Left ventricle myocardium superior (tissue), 1 donor: ENCODE results near the gene APBB1. TPM values are rescaled to one million over a fixed set of nuclear protein-coding genes. Genes with fewer than 3 reads are reported as not detected.

Experiments used
- ATAC-seq: fragments of 200-7000 bp; cut with Tn5 transposase; one replicate; pipeline ENCODE4 v1.9.1; 2020; ENCODE audit warnings: mild to moderate bottlenecking, moderate library complexity
- DNase-seq: peaks from one replicate; pipeline ENCODE4 v3.0.0-alpha.2; 2020
- intact Hi-C: fragments of 100-400 bp; cut with micrococcal nuclease; formaldehyde crosslinking; loops from one replicate; pipeline ENCODE4 v1.11.0; 2022
- long read RNA-seq: library from polyadenylated mRNA; unstranded; transcript quantifications from one replicate; pipeline ENCODE4 v2.0.0, GENCODE V29; 2021
- total RNA-seq: library from RNA; stranded (reverse); fragmentation: NEBNext Ultra II Directional; extraction: Animal tissue kit (Norgen Biotek cat#: 25700); gene quantifications from one replicate; pipeline ENCODE4 v1.2.1, GENCODE V29; 2021
- donor health status: DM: no; HTN: yes; CAD: no; lungs with severe emphysema.

The APBB1 gene
- total RNA-seq: 87.6 TPM
- long read RNA-seq, transcript APBB1-202 (14 exons, 2,619 nt): minor isoform, 35 of 318 reads
- long read RNA-seq, transcript APBB1-201 (14 exons, 2,636 nt): major isoform, 180 of 318 reads
- long read RNA-seq, transcript APBB1-203 (14 exons, 2,684 nt): minor isoform, 17 of 318 reads
- long read RNA-seq, partial matches to known transcripts: 45 of 318 reads
- long read RNA-seq, other reads (novel, unspliced or antisense): 37 of 318 reads

DNA sequence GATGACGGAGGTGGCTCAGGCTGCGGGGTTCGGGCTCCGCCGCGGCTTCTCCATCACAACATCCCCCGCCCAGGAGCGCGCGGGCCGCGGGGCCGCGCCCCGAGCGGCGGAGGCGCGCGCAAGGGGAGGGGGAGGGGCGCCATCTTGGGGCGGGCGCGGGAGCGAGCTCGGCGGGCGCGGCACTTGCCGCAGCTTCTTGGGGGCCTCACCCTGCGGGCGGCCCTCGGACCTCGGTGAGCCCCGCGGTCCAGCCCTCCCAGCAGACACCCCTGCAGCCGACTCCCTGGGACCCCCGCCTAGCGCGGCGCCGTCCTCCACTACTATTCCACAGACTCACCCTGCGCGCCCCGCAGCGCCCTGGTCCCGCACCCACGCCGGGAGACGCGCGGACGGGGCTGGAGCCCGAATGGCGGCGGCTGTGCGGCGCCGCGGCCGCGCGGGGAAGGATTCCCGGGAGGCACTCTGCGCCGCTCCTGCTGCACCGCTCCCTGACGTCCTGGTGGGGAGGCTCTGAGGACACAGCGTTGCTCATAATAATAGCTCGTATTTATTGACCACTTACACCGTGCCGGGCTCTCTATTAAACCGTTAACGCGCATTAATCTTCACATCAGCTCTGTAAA is at the start of gene APBB1:
APBB1 (minus strand) TSS at position 86 of the 623 bp plus-strand sequence. CDS start 7,747 bp downstream, outside the sequence.
- DNase-seq (peak; percentile 87), ATAC-seq (peak; percentile 97)
- intact Hi-C loops: no loop called here

DNA sequence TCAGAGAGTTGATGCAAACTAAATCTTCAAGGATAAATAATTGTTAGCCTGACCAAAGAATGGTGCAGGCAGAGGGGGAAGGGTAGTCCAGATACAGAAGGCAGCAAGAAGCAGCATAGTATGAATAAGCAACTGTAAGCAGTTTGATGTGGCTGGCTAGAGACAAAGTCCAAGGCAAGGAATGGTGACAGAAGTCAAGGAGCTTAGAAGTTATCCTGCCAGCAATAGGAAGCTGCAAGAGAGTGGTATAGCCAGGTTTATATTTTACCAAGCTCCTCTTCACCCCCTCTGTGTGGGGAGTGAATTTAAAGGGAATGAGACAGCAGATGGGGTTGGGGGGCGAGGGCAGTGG is 40.2 kb upstream of the APBB1 start:
- no peak for ATAC-seq

DNA sequence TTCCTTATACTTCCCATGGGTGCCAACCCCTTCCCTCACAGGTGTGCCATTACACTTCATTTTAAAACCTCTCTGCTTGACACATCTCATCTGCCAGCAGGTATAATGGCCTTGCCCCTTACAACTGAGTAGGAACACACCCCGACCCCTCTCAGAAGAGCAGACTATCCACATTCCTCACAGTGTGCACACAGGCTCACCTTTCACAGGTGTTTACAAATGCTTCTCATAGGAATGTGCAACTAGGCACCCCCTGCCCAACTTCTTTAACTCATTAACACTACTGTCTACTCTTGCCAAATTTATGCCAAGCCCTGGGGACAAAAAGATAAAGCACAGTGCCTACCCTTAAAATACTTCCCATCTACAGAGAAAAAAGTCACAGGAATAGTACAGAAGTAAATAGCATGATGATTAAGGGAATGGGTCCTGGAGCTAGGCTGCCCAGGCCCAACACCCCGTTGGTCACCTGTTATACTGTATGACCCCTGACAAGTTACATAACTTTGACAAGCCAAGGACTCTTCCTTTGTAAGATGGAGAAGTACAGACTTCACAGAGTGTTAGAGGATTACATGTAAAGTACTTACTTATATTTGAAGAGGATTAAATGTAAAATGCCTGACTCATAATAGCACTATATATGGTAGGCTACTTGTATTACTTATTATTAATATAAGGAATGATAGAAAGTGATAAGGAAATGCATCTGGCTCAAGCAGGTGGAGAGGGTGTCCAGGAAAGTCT is 39.6 kb upstream of the APBB1 start:
- intact Hi-C loops: no loop called here
- no peak for ATAC-seq

More for the DNA sequence above, 40.2 kb upstream of the APBB1 start:
- no peak for DNase-seq
- intact Hi-C loops: no loop called here

DNA sequence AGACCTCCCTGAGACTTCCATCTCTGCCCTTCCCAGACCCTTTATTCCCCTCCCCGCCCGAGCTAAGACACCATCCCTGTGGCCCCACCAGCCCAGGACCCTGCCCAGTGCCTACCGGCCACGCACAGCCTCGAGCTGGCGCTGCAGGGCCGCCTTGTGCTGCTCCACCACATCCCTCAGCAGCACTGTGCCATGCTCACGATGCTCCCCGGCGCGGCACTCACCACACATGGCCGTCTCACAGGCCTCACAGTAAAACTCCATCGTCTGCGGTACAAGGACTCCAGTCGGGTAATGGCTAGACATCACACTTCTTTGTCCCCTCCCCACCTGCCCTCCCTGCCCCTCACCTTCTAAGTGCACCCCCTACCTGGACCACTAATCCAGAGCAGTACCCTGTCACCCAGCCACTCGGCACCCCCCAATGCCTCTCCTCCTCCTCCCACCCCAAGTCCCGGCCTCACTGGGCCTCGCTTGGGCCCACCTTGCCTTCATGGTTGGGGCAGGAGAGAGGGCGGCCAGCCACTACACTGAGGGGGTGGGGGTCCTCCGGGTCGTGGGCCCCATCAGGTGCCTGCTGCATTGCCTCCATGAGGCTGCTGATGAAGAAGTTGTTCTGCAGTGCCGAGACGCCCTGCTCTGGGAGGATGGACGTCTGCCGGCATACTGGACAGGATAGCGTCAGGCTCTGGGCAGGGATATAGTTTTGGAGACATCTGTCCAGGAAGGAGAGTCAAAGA is 38.9 kb upstream of the APBB1 start:
- DNase-seq: no peak
- intact Hi-C loops: no loop called here
- ATAC-seq: no peak

More for the DNA sequence above, 39.6 kb upstream of the APBB1 start:
- no peak for DNase-seq

DNA sequence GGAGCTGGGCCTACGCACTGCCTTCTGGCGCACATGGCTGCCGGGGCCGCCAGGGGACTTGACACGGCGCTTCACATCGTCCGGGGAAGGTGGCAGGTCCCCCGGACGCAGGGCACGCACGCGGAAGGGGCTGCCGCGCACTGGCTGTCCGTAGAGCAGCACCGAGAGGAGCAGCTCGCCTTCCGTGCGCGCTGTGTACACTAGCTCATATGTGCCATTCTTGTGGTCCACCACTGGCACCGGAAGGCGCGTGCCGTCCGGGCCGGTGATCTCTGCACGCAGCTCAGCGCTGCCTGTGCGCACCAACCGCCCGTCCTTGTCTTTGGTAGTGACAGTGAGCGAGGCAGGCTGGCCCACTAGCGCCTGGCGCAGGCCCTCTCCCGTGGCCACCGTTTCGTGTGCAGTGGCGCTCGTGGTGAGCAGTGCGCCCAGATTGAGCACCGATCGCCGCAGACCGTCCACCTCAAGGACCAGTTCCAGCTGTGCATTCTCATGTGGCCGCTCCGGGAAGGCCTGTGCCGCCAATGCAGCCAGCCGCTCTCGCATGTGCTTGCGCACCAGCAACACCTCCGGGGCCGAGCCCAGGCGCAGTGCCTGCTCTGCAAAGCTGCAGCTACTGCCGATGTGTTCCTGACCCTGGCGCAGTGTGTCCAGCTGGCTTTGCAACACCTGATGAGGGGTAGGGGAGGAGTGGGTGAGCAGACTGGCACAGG is 37.6 kb upstream of the APBB1 start:
- ATAC-seq (no peak), DNase-seq (no peak)
- intact Hi-C loops: no loop called here

DNA sequence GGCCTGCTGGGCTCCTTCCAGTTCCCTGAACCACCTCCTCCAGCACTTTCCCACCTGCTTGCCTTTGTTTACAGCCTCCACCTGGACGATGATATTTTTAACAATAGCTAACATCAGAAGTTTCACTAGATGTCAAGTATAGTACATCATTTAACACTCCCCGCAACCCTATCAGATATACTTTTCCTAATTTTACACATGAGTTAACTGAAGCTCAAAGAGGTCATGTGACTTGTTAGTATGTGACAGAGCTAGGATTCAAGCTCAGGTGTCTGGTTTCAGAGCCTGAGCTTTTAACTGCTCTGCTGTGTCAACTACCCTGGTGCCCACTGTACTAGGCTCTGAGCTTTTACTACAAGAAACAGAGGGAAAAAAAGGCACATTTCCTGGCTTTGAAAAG is 36.2 kb upstream of the APBB1 start:
- DNase-seq (no peak), ATAC-seq (no peak)
- intact Hi-C loops: no loop called here

DNA sequence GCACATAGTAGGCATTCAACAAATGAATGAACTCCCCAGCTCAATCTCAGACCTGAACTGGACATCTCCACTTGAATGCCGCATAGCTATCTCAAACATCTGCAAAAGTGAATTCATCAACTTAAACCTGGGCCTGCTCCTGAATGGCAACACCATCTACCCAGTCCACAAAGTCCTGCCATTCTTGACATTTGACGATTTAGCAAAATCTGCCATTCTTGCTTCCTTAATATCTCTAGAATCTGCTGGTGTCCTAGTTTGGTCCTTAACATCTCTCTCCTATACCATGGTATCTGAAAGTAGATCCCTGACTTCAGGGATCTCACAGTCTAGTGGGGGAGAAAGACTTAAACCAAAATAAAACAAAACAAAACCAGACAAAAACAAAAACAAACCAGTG is 34.3 kb upstream of the APBB1 start:
- DNase-seq: no peak
- intact Hi-C loops: no loop called here
- ATAC-seq: no peak

DNA sequence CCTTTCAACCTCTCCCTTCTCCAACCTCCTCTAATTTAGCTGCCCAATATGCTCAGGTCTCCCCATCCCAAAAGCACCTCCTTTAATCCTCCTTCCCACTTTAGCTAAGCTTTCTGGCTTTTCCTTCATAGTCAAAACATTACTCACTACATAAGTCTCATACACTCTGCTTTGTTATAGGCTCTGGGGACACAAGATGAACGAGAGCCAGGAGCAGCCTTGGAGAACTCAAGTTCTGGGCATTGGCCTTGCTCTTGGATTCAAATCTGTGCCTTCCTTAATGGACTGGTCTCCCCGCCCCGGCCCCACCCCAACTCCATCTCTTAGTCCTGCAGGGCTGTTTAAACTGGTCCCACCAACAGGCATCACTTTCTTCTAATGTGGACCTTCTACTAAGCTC is 33.3 kb upstream of the APBB1 start:
- DNase-seq (no peak), ATAC-seq (peak; percentile 37)

DNA sequence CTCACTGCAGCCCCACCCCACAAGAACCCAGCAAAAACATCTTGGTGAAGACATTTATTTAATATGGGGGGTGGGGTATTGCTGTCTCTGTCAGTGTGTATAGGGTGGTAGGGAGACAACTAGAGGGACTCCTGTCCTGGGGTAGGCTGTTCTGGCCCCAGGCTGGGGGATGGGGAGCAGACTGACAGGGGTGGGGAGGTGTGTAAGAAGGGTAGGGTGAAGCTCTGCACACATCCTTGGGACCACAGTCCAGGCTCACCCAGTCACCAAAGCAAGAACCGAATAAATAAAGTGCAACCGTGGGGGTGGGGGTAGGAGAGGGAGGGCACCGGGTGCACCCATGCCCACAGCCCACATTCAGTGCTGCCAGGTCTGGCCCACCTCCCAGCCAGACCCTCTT is 29.7 kb upstream of the APBB1 start:
- DNase-seq: no peak
- no peak for ATAC-seq
- intact Hi-C loops: no loop called here

More for the DNA sequence above, 33.3 kb upstream of the APBB1 start:
- intact Hi-C loops: no loop called here

DNA sequence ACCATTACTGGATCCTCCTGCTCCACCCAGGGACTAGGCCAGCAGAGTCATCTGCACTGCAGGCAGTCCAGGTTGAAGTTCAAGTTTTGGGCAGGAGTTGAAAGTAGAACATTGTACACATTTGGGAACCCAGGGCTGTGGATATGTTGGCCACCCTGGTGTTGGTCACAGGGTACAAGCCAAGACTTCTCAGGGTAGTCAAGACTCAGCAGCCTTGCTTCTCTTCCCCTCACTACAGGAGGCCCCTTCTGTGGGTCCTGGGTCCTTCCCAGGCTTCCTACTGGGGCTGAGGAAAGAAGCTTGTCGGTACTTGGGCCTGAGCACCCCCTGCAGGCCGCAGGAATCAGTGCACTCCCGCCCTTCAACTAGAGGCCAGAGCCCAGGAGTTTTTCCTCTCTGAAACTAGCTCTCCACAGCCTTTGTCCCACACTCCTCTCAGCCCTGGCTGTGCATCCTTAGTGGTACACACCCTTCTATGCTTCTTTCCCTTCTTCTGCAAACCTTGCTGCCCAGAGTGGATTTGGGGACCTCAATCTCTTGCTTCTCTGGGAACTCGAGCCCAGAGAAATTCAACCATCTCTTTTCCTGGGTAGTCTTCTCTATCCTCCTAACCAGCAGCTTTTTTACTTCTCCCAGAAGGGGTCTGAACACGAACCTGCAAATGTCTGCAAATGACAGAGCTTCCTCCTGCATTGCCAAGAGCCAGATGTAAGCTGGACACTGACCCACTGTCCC is 24.5 kb upstream of the APBB1 start:
- peak; percentile 80 for ATAC-seq
- peak; percentile 59 for DNase-seq
- intact Hi-C loops: loop anchor here (2.0 kb wide), 1 partner anchor 65 kb away; no protein-coding TSS in a partner anchor

DNA sequence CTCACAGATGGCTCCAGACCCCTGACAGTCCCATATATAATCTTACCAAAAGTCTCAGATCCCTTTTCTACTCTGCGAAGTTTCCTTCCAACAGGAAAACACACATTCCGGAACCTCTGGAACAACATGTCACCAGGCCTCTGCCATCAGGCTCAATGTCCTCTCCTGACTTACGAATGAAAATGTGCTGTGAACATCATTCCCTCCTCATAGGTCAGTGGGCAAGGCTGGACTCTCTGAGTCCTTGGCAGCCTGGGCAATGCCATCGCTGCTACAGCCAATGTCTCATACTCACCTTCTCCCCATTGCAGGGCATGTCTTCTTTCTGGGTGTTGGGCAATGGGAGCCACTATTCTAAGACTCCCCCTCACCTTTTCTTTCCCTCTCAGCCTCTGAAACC is 23.5 kb upstream of the APBB1 start:
- no peak for DNase-seq
- intact Hi-C loops: loop anchor here (2.0 kb wide), 1 partner anchor 64 kb away; no protein-coding TSS in a partner anchor
- ATAC-seq: no peak

DNA sequence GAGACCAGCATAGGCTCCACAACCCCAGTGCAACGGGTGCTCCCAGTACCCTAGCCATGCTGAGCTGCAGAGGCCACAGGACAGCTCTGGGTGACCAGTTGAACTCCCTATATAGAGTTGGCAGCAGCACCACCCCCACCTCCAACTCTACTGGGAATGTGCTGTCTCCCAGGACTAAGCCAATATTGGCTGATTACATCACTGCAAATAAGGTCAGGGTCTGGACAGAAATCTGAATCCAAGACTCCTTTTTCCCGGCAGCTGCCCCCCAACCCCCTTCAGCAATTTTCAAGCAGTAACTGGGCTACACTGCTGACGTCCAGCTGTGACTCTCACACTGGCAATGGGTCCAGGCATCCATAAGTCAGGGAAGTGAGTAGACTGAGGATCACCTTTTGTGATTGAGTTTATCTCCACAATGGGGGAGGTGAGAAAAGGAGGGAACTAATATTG is 22.0 kb upstream of the APBB1 start, which contains the start of gene HPX:
HPX (minus strand) TSS at position 82 of the 453 bp plus-strand sequence; CDS start at position 58, 24 bp downstream.
- intact Hi-C loops: no loop called here
- ATAC-seq (no peak), DNase-seq (no peak)

DNA sequence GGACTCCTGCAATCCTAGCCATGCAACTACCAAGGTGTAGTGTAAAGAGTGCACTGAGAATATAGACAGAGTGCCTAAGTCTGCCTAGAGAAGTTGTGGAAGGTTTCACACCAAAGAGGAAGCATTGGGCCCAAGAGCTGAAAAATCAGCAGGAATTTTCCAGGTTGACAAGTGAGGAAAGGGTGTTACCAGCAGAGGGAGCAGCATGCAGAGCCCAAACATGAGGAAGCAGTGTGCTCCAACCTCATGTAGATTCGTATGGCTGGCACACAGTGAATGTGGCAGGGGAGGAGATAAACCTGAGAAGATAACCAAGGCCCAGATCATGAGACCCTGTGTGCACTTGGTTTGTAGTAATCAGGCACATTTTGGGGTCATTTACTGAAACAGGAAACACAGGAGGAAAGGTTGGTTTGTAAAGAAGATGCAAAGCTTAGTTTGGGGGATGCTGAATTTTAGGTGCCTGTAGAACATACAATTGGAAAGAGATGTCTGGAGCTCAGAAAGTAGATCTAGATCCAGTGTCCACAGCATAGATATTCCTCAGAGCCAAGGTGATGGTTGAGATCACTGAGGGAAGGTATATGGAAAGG is 20.2 kb upstream of the APBB1 start:
- ATAC-seq (peak; percentile 76), DNase-seq (no peak)
- intact Hi-C loops: no loop called here

DNA sequence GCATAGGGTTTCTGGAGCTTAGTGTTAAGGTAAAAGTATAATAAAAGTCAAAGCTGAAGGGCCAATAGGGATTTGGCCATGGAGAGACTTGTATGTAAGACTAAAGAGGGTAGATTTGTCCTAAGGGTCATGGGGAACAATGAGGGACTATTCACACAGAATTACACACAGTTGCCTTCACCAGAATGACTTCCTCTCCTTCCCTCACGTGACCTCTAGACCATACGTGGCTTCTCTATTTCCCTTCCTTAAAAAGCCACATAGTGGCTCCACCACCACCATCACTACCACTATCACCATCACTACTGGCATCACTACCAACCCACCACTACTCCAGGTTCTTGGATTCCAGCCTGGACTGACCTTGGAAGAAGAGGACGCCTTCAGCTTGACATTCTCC is 19.1 kb upstream of the APBB1 start:
- DNase-seq (no peak), ATAC-seq (peak; percentile 31)
- intact Hi-C loops: no loop called here

DNA sequence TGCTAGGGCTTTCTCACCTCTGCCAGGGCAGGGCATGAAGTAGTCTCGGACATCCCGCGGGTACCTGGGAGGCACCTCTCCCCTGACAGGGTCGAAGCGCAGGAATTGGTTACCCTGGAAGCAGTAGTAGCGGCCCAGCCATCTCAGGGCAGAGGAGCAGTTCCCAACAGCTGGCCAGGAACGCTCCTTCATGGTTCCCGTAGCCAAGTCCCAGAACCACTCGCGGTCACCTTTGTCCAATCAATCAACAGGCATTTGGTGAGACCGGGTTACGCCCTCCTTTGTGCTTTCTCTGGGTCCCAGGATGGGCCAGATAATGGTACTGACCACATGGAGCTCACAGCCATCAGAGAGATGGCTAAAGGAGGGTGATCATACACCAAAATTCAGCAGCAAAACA is 18.5 kb upstream of the APBB1 start:
- ATAC-seq: no peak
- DNase-seq: no peak
- intact Hi-C loops: no loop called here

DNA sequence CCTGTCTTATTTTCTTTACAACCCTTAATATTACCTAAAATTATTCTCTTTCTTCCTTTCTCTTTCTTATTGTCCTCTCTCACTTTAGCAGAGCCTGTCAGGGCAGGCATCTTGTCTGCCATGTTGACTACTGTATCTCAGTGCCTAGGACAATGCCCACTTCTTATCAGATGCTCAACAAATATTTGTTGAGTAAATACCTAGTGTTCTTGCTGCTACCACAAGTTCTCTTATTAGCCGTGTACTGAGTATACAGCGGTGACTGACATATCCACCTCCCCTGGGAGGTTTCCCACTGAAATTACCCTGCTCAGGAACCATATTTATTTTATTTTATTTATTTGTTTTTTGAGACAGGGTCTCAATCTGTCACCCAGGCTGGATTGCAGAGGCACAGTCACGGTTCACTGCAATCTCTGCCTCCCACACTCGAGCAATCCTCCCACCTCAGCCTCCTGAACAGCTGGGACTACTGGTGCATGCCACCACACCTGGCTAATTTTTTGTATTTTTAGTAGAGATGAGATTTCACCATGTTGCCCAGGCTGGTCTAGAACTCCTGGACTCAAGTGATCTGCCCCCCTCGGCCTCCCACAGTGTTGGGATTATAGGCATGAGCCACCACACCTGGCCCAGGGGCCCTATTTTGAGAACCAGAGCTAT is 15.2 kb upstream of the APBB1 start:
- no peak for ATAC-seq

DNA sequence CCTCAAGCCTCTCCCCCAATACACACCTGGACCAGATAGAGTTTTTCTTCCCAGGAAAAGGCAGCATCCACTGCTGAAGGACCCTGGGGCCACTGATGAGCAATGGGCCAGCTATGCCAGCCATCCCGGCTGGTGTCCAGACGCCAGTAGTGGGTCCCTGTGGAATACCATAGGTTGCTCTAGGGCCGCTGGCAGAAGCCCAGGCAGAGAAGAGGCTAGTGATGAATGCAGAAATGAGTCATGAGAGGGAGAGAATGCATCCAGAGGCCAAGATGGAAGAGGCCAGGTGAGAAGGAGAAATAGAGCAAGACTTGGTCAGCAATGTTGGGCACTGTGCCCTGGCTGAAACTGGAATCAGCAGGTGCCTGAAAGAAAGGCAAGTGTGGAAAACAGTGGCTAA is 13.0 kb upstream of the APBB1 start:
- ATAC-seq: no peak
- DNase-seq: no peak
- intact Hi-C loops: no loop called here

More for the DNA sequence above, 15.2 kb upstream of the APBB1 start:
- DNase-seq: no peak
- intact Hi-C loops: no loop called here
